Peyer's patch (tissue), 4 donors: Measurements from ENCODE around the gene DISP3.

Experiments
- POLR2A ChIP-seq, 2 donors: fragments of 450-650 bp; IDR thresholded peaks; one replicate each; pipeline ENCODE4 v1.5.1; 2017; ENCODE audit warnings: antibody characterized with exemption in 2 of 2, mild to moderate bottlenecking in 2 of 2, moderate library complexity in 2 of 2
- TF ChIP-seq, protein P1 (sequence below), 6 experiments: fragments of 450-650 bp in 4 of 6; fragments of 200-600 bp in 2 of 6; sonication (generic) in 1 of 6; IDR thresholded peaks; one replicate each; pipeline ENCODE4 v1.5.1; 2017 to 2019; ENCODE audit warnings: antibody characterized with exemption in 6 of 6, mild to moderate bottlenecking in 3 of 6, moderate library complexity in 1 of 6

DNA sequence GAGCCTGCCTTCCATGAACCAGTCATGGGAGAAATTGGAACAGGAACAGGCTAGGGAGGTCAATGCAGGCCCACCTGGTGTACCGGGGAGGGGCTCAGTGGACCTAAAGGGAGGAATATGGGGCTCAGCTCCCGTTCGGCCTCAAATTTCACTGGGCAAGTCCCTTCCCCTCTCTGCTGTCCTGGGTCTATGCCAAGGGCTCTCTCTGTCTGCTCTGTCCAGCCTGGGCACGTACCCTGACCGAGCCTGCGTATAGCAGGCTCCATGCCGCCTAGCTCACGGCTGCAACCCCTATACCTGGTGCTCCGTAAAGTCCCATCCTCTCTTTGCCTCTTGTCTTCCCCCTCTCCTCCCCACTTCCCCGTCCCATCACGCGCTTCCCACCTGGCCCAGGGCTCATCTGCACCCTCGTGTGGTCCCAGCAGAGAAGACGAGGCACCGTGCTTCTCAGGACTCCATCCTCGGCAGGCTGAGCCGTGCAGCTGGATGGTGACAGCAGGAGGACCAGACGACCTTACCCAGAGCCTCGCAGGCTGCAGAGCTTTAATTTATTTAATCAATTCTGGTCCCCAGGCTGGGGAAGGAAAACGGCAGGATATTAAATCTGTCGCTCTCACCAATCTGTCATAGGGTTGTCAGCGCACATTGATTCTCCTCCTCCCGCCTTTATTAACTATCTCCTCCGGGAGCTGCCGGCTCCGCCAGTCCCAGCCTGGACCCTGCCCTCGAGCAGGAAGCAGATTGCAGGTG is 25.0 kb upstream of the DISP3 start:
- TF ChIP-seq, protein P1, sequence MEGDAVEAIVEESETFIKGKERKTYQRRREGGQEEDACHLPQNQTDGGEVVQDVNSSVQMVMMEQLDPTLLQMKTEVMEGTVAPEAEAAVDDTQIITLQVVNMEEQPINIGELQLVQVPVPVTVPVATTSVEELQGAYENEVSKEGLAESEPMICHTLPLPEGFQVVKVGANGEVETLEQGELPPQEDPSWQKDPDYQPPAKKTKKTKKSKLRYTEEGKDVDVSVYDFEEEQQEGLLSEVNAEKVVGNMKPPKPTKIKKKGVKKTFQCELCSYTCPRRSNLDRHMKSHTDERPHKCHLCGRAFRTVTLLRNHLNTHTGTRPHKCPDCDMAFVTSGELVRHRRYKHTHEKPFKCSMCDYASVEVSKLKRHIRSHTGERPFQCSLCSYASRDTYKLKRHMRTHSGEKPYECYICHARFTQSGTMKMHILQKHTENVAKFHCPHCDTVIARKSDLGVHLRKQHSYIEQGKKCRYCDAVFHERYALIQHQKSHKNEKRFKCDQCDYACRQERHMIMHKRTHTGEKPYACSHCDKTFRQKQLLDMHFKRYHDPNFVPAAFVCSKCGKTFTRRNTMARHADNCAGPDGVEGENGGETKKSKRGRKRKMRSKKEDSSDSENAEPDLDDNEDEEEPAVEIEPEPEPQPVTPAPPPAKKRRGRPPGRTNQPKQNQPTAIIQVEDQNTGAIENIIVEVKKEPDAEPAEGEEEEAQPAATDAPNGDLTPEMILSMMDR (IDR thresholded peaks at IDR 0.05) = no peak
- no peak for TF ChIP-seq POLR2A (IDR thresholded peaks at IDR 0.05)
